HL-60/S4 treated with retinoic acid at 250 ng/mL for 4 days and 3 days (cell line): Measurements from ENCODE around the gene CLCN4.

ENCODE experiments used
- in situ Hi-C: fragments of 300-500 bp; cut with MboI; formaldehyde crosslinking; loops from 2 replicates; pipeline ENCODE4 v1.7.0; 2022; ENCODE audit warnings: low sequenced_read_pairs

CLCN4 gene

DNA sequence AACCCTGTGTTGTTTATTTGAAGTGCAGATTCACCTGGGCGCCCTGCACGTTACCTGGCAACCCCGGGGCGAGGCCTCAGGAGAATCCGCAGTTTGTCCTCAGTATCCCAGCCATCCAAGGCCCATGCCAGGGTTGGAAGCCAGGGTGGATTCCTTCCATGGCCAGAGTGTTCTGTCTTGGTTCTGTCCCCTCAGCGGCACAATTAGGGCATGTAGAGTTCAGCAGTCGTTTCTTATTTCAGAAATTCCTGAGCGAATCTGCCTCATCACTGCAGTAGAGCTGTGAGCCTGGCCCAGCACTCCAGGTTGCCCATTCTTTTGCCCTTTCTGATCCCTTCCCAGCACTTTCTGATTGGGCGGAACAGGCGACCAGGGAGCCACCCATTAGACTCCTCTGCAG lies 29.9 kb upstream of the CLCN4 start:
- in situ Hi-C loops: no loop called here

DNA sequence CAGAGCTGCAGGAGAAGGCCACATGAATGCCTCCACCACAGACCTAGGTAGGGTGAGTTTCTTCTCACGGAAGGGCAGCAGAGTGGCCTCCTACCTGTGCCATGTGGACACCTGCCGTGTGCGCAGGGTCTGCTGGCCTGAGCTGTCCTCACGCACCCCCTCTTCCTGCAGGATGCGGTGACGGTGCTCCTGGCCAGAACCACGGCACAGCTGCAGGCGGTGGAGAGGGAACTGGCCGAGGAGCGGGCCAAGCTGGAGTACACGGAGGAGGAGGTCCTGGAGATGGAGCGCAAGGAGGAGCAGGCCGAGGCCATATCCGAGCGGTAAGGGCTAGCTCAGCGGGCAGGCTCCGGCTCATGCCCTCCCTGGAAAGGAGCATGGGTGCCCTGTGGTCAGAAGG lies 28.4 kb upstream of the CLCN4 start:
- in situ Hi-C loops: no loop called here

DNA sequence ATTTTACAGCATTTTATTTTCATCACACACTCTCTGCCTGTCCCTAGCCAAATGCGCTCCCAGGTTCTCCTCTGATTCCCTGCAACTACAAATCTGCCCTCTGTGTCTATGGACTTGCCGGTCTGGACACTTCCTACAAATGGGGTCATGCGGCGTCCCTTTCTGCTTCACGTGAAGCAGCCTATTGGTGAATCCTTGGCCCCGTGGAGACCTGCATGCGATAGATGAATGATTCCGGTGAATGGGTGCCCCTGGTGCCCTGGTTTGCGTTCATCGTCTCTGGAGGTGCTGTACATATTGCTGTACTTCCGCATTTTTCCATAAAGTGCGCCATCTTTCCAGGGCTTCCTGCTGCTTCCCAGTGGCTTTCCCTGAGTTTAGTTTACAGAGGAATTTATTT lies 27.5 kb upstream of the CLCN4 start:
- in situ Hi-C loops: no loop called here

DNA sequence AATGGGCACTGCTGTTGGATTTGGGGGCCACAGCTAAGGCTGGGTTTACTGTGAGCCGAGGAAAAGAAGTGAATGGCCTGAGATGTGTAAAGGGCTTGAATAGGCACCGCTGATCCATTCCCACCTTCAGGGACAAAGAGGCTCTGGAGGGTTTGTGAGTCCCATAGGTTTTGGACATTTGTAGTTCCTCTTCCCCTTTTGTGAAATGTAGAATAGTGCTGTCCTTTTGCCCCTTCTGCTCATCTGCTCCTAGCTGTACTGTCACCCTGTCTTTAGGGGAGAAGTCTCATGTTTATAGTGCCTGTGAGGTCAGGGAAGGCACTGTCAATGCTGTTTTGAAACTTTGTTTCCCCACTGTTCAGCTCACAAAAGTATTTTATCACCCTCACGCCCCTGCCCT lies 26.4 kb upstream of the CLCN4 start:
- in situ Hi-C loops: no loop called here

DNA sequence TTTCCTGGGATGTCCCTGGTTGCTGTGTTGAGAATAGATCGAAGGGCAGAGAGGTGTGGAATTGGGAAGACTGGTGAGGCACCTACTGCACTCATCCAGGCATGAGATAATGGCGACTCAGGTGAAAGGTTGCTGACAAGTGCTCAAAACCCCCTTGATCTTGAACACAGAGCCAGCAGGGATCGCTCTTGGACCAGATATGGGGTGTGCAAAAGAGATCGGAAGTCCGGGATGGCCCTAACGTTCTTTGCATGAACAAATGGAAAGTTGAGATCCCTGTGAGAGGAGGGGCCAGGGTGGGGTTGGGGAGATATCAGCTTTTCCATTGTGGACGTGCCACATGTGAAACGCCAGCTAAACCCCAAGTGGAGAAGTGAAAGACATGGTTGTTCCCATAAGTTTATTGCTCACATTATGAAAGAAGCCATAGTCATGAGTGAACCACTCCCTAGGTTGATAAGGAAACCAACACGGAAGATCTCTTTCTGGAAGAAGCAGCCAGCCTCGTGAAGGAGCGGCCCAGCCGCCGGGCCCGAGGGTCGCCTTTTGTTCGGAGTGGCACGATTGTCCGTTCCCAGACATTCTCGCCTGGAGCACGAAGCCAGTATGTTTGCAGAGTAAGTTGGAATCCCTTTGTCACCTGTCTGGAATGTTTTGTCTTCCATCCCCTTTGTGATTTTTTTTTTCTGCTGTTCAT lies 22.6 kb upstream of the CLCN4 start:
- in situ Hi-C loops: no loop called here

DNA sequence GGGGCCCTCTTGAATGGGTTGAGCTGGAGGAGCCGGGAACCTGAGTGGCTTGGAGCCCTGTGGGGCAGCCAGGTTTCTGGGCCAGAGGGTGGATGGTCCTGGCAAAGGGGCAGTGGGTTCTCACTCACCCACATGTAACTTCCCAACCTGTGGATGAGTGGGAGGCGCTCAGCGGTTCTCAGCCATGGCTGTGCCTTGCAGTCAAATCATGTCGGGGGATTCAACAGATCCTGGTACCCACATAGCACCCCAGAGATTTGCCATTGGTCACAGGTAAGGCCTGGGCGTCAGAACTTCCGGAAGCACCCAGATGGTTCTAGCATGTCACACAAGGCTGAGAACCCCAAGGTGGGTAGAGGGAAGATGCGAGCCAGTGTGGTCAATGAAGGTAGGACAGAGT lies 21.9 kb upstream of the CLCN4 start:
- in situ Hi-C loops: no loop called here

DNA sequence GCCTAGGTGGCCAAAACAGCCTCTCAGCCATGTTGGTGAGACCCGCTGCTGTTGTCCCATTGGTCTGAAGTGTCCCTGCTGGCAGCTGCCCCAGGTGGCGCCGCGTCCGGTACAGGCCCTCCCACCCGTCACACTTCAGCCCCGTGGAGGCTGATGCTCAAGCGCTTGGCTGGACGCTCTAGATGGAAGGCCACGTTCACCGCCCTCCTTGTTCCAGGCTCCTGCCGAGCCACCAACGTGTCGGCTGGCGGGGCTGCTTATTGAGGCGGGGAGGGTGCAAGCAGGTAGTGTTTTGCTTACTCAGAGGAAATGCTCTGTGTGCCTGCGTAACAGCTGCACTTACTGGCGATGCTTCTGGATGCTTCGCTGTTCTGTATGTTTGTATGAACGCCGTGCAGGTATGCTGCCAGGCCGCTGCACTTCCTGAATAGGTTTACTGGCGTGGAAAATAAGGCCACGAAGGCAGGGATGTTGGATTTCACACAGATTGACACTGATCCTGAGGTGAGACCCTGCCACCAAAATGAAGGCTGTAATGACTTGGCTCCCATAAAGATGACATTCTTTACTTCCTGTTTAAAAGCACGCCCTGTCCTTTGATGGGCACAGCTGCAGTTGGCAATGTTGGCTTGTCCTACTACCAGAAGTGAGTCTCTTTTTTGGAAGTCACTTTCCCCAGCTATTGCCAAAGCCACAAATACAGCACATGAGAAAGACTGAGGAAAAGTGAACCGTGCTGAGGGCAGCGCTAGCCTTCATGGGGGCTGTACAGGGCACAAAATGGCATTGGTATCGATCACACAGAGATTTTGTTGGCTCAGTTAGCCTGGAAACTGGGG lies 21.0 kb upstream of the CLCN4 start:
- in situ Hi-C loops: no loop called here

DNA sequence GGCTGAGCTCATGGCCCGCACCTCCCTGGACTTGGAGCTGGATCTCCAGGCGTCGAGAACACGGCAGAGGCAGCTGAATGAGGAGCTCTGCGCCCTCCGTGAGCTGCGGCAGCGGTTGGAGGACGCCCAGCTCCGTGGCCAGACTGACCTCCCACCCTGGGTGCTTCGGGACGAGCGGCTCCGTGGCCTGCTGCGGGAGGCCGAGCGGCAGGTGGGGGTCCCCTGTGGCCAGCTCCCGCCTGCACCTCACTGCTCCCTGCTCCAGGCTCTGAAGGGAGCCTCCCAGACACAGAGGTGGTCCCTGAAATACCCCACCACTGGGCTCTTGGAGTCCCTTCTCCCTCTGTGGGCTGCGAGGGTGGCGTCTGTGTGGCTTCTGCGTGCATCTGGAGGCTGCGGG lies 18.0 kb upstream of the CLCN4 start:
- in situ Hi-C loops: no loop called here

DNA sequence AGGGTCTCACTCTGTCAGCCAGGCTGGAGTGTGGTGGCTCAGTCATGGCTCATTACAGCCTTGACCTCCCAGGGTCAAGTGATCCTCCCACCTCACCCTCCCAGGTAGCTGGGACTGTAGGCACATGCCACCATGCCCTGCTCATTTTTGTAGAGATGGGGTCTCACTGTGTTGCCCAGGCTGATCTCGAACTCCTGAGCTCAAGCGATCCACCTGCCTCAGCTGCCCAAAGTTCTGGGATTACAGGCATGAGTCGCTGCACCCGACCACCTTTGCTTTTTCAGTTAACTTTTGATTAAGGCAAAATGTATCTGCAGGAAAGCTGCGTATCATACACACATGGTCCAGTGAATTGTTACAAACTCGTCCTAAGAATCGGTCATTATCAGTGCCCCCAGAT lies 16.5 kb upstream of the CLCN4 start:
- in situ Hi-C loops: no loop called here

DNA sequence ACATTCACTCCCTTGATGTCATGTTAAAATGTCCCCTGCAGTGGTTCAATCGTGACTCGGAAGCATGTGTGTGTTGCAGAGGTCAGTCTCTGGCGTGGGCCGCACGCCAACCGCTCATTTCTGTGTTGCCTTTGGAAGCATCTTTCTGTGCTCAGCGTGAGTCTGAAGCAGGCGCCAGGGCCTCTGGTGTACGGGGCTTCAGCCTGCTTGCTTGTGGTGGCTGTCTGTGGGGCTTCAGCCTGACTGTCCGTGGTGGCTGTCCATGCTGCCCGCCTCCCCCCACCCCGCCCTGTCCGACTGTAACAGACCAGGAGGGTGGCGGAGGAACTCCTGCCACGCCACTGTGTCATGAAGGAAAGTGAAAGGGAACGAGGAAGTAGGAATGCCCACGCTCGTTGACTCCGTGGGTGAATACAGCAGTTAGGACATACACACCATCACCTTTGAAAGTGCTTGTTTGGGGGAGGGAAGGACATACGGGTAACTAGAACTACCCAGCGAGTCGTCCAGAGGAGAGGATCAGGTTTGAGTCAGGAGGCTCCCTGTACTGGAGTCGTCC lies 14.7 kb upstream of the CLCN4 start:
- in situ Hi-C loops: no loop called here

DNA sequence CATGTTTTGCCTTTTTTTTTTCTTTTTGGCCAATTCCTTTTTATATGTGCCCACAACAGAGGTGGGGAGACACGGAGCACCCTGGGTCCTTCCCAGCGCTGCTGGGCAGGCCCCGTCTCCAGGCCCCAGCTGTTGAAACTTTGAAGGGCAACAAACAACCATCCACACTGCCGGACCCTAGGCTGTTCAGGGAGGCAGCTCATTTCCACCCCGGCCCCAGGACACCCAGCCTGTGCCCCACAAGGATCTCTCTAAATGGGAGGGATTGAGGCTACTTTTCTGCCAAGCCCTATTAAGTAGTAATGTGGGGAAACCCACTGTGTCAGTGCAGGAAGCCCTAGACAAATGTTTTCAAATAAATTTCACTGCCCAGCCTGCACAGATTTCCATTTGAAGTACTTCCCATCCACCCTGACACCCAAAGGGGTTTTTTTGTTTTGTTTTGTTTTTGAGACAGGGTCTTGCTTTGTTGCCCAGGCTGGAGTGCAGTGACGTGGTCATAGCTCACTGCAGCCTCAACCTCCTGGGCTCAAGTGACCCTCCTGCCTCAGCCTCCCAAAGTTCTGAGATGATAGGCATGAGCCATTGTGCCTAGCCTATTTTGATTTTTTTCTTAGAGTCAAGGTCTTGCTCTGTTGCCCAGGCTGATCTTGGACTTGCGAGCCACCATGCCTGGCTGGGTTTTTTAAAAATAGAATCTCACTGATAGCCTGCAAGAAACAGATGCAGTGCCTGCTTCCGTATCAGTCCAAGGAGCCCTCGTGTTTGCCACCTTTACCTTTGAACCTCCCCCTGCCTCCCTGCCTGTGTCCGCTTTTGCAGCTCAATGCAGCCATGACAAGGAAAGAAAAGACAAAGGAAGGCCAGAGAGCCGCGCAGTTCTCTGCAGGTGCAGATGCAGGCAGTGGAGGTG lies 13.4 kb upstream of the CLCN4 start:
- in situ Hi-C loops: no loop called here

DNA sequence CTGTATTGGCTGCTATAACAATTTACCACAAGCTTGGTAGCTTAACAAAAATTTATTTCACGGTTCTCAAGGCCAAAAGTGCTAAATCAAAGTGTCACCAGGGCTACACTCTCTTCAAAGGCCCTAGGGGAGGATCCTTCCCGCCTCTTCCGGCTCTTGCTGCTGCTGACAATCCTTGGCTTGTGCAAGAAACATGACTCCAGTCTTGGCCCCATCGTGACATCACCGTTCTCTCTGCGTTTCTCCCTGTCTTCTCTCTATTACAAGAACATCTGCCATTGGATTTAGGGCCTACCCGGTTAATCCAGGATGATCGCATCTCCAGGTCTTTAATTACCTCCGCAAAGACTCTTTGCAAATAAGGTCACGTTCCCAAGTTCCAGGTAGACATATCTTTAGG lies 10.4 kb upstream of the CLCN4 start:
- in situ Hi-C loops: no loop called here

DNA sequence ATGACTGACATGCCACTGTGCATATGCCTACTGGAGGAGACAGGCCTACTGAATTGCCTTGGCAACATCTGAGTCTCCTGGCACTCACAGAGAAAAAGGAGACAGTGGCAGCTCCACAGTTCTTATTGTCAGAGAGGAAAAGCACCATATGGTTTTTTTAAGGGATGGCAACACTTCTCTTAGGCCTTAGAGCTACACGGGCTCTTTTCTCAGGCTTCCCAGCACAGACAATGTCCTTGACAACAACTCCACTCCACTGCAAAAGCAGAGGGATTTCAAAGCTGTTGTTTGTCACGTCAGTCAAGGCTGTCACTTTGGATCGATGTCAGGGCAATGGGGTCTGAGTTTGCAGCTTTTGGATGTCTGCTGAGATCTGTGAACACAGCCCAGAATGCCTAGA lies 4.7 kb upstream of the CLCN4 start:
- in situ Hi-C loops: no loop called here

DNA sequence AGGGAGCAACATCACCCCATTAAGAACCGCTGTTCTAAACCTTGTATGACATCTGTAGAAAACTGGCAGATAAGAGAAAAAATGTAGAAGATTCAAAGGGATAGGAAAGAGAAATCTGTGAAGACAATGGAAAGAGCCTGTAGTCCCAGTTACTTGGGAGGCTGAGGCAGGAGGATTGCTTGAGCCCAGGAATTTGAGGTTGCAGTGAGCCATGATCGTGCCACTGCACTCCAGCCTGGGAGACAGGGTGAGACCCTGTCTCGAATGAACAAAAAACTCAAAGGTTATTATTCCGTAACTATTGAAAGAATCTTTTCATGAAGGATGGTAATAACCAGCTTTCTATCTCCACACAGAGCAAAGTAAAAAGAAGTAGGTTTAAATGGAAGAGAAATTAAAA lies 1.6 kb upstream of the CLCN4 start:
- in situ Hi-C loops: no loop called here

DNA sequence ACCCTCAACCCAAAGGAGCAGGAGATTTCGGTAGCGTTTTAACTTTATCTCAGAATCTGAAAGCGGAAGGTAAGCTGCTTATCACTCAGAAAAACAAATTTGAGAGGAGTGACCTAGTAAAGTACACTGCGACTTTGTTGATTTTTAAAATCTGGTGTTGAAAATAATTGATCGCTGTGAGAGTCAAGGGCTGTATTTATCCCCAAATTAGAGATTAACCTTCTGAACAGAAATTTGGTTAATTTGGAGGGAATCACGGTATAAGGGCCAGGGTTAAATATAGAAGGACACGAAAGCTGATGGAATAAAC lies 212 bp downstream of the CLCN4 start:
- in situ Hi-C loops: no loop called here

DNA sequence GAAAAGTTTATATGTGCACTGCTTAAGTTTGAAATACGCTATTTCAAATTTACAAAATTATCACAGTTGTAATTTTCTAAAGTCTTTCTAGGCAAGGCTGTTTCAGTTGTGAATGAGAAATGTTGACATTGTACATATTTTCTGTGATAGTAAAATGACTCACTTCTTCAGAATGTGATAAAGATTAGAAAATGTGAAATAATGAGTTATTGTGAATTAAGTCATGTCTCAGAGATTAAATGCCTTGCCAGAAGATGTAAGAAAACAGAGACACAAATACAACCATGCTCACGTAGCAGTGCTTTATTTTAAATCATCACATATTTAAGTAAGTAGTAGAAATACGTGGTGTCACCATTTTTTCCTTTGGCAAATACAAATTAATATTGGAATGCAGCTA lies 768 bp downstream of the CLCN4 start:
- in situ Hi-C loops: no loop called here

DNA sequence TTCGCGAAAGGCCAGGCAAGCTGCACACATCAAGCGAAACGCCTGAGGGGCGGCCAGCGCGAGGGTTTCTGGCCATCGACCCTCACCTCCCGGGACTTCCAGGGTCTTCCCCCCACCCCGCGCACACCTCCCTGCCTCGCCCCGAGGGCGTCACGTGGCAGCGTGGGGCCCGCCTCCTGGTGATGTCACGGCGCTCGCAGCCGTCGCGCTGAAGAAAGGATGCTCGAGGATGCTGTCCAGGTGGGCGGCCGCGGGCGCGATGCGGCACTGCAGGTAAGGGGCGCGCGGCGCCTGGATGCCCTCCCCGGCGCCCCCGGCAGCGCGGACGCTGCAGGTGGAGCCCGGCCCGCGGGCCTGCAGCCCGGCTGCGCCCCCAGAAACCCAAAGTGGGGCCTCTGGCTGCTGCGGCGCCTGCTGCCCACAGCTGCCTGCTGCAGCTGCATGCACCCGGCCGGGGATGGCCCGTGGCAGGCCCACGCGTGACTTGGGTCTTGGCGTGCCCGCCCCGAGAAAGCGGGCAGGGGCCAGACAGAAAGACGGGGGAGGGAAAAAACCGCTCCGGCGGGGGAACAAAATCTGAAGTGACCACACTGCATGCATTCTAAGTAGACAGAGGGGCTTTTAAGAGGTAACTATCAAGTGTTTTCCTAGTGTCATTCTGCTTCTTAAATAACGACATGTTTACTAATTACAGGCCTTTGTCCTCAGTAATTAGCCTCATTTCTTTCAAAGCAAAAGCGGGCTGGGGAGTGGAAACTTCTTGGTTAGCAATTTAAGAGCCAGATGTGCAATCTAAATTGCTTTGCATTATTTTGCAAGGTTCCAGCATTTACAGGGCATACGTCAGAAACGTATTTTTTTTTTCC lies 1.7 kb downstream of the CLCN4 start:
- in situ Hi-C loops: no loop called here

DNA sequence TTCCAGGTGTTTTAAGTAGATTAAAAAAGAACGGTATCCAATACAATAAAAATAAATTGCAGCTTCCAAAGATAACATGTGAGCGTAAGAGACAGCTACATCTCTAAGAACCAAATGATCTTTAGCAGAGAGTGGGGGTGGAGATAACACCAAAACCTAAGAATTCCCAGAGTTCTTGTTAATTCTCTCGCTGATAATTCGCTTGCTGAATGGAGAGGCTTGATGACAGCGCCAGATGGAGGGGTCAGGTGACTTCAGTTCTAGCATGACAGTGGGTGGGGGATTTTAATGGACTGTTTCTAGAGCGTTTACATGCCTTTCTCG lies 2.3 kb downstream of the CLCN4 start:
- in situ Hi-C loops: no loop called here

DNA sequence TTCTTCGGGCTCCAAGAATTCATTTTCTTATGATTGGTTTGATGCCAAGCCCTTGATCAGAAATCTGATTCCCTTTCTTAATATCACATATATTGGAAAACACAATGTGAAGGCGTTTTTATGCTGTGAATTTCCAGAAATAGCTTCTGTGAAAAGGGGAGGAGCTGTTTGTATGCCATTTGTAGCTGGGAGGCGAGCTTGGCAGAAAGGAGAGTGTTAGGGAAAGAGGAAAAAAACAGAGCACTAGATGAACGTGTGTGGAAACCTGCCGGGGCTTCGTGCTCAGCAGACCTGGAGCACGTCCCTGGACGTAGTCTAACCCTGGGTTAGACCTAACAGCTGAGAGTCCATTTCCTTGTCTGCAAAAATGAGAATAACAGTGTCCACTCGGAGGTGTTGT lies 3.4 kb downstream of the CLCN4 start:
- in situ Hi-C loops: no loop called here

DNA sequence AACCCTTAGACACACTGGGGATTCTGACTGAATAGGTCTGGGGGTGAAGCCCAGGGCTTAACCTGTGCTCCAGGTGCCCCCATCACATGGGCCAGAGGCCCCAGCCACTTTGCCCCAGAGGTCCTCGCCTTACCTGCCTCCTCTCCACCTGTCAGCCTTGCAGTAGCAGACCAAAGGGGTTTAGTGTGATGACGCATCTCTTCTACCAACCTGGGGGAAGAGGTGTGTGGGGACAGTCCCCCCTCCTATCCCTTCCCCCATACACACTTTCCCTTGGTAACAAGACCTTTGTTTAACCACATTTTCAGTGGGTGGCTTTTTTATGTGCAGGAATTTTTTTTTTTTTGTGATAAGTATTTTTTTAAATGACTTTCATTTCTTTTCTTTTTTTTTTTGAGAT lies 6.3 kb downstream of the CLCN4 start:
- in situ Hi-C loops: no loop called here

DNA sequence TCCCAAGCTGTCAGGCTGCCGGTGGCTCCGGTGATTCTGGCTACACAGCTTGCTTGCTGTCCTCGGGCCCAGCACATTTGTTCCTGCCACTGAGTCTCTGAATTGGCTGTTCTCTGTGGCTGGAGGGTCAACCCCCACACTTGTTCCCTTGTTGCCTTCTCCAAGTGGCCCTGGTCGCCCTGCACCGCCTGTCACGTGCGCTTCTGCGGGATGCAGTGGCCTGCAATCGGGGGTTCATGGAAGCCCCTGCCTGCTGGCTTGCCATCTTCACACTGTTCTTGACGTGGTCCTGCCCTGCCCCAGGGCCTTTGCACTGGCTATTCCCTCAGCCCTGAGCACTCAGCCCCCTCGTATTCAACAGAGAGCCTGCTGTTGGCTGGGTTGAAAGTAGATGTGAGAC lies 8.1 kb downstream of the CLCN4 start:
- in situ Hi-C loops: no loop called here
